ENCODE measurements around the gene UBE2J2.
"Not testable (repeated sequence)": the region's sequence is repeated elsewhere in the genome, so short reads cannot be mapped to it uniquely, and the experiment has no call there.

UBE2J2 gene

GRCh38 chr1:1255078-1255477 is 18.6 kb downstream of the UBE2J2 start:
- no peak for DNase-seq

DNA sequence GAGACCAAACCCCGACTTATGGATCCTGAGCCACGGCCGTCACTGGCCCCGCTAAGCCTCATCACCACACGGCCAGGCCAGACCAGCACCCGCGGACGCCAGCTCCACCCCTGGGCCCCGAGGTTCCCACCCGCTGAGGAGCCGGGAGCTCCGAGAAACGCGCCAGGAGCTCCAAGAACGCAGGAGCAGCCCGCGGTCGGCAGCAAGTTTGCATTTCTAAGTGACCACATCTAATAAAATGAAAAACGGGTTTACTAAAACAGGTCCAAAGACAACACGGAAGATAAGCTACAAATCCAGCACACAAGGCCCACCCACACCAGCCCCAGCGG is 19.0 kb downstream of the UBE2J2 start:
- no peak for DNase-seq

- DNase-seq = no peak
These were observed 19.5 kb downstream of the UBE2J2 start for GRCh38 chr1:1253972-1254666.

- no peak for DNase-seq
These were observed 20.3 kb downstream of the UBE2J2 start for GRCh38 chr1:1253314-1253713.

GRCh38 chr1:1250786-1251284 is 22.8 kb downstream of the UBE2J2 start:
- peak in 3 of 4 experiments; percentile 26 to 66 (median 34) for DNase-seq

GRCh38 chr1:1248009-1248913 is 25.4 kb downstream of the UBE2J2 start:
- not testable (repeated sequence) for DNase-seq

DNA sequence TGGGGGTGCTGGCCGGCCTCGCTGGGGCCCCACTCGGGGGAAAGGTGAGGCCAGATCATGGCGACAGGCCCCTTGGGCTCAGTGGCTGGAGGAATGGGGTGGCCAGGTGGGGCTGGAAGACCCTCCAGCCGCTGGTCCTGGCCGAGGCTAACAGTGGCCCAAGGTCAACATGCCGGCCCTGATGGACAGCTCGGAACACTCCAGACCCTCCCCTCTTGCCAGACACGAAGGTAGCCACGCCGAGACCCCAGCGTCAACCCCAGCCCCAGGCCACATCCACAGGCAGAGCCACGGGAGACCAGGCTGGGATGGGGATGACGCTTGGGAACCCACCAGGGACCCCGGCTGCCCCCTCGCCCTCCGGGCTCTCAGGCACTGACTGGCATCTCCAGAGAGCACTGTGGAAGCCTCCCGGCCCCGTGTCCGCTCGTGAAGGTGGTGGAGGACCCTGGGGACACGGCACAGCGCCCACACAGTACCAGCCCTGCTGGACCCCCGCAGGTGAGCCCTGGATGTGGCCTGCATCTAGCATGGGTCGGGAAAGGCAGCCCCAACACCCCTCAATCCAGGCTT is 26.2 kb downstream of the UBE2J2 start:
- no peak for DNase-seq

- DNase-seq = no peak
These were observed 26.9 kb downstream of the UBE2J2 start, which contains the start of gene C1QTNF12 for GRCh38 chr1:1246577-1247340. C1QTNF12 (minus strand) TSS chr1:1246722; CDS start chr1:1246690, 32 bp downstream.

DNA sequence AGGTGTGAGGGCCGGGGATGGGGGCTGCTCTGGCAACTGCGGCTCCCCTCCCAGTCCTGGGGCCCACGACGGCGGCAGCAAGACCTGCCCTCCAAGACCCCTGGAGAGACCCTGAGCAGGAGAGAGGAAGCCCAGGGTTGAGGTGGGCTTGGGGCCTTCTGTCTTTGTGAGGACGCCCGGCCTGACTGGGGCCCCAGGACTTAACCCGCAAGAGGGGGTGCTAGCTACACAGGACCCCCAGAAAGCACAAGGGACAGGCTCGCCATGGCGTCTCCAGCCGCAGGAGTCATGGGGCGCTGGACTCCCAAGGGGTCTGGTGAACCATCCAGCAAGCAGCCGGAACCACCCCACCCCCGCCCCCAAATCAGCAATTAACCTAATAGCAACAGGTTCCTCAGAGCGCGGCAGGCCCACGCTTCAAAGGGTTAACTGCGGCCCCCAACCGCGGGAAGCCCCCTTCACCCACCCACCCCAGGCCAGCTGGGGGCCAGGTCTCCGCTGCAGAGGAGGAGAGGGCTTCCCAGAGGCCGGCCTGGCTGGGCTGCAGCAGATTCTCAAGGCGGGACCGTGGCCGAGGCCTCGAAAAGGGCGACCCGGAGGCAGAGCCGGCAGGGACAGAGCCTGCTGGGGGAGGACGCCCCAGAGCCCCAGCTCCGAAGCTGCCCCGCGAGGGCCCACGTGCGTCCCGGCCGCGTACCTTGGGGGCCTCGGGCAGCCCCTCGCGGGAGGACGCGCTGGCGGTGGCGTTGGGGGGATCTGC is 27.7 kb downstream of the UBE2J2 start:
- no peak for DNase-seq

DNA sequence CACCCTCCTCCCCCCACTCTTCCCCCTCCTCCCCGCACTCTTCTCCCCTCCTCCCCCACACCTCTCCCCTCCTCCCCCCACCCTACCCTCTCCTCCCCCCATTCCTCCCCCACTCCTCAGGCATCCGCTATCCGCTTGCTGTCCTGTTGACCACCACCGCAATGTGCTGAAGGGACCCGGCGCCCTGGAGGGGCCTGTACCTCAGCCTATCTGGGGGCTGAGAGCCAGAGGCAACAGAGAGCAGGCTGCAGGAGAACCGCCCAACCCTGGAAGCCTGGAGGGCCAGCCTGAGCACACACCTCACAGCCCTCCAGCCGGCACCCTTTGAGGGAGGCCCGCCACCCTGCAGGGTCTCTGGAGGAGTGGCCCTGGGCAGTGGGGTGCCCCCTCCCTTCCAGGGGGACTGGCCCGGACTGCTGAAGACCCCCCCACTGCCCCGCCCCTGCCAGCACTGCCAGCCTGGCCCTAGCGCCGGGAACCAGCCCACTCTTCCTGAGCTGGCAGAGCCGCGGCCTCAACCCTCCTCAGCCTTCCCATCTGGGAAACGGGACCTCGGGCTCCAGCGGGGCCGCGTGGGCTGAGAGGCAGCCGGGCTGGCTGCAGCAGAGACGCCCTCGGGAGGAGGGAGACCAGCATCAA is 28.4 kb downstream of the UBE2J2 start:
- DNase-seq = no peak

DNA sequence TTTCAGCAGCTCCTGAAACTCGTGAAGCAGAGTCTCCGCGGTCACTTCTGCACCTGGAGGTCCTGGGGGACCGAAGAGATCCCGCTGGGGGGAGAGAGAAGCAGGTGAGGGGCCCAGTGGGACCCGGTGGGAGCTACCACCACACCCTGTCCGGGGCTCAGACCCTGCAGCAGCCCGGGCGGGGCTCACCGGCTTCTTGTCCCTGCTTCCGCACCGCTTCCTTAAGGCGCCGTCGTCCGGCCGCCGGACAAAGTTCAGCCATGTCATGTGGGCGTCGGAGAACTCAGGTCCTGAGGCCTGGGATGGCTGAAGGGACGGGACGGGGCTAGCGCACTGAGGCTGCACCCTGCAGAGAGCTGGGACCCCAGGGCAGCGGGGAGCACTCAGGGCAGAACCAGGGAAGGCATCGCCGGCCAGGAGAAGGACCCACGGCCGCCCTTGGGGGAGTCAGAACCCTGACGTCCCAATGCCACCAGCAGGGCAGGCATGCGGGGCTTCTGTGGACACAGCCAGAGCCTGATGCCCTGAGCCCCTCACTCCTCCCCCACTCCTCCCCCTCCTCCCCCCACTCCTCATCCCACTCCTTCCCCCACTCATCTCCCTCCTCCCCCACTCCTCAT is 29.4 kb downstream of the UBE2J2 start:
- no peak for DNase-seq

DNA sequence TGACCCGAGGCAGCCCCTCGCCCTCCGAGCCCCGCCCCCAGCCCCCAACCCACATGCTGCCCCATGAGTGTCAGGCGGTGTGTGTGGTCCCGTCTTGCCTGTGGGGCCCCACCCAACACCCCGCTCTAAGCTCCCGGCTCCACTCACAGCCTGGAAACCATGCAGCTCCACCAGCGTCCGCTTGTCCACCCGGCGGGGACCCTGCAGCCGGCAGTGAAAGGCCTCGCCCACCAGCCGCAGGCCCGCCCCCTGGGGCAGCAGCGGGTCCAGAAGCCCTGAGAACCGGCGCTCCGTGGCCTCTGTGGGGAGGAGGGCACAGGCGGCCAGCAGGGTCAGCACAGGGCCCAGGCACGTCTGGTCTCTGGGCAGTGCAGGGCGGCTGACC is 29.9 kb downstream of the UBE2J2 start:
- DNase-seq = no peak

GRCh38 chr1:1243266-1243660 is 30.4 kb downstream of the UBE2J2 start:
- no peak for DNase-seq

- DNase-seq = no peak
These were observed 31.0 kb downstream of the UBE2J2 start for GRCh38 chr1:1242461-1243265.

- DNase-seq = no peak
These were observed 31.9 kb downstream of the UBE2J2 start for GRCh38 chr1:1241588-1242219.

- DNase-seq = no peak
These were observed 32.6 kb downstream of the UBE2J2 start for GRCh38 chr1:1240822-1241587.

DNA sequence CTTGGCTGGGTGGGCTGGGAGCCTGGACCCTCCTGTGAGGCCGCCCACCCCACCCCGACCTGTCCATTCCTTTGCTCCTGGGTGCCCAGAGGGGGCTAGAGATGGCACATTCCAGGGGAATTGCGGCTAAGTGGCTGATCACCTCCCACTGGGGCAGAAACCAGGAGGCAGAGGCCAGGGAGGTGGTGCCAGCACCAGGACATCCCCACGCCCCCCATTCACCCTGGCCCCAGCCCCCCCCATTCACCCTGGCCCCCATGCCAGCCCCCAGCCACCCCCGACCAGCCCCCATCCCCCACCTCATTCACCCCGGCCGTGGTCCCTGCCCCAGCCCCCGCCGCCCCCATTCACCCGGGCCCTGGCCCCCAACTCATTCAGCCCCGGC is 33.3 kb downstream of the UBE2J2 start:
- DNase-seq = no peak

GRCh38 chr1:1239614-1240347 is 33.9 kb downstream of the UBE2J2 start:
- no peak for DNase-seq
